Neutrophil (primary cell): ENCODE results near the gene CPED1.

Experiments used
- H3K27ac ChIP-seq: fragments of 200-600 bp; sonication (generic); 2 replicates; pipeline ENCODE4 v1.5.1; 2016; ENCODE audit warnings: mild to moderate bottlenecking, moderate library complexity
- H3K27me3 ChIP-seq: fragments of 200-600 bp; sonication (generic); 2 replicates; pipeline ENCODE4 v1.6.0; 2016; ENCODE audit warnings: mild to moderate bottlenecking
- H3K36me3 ChIP-seq: fragments of 200-600 bp; sonication (generic); 2 replicates; pipeline ENCODE4 v1.5.1; 2017
- H3K4me1 ChIP-seq, 2 experiments: fragments of 200-600 bp in 1 of 2; sonication (generic) in 1 of 2; 1 replicate in 1 of 2; 2 replicates in 1 of 2; pipeline versions ENCODE4 v1.5.1 to v1.6.1; 2013 to 2016; ENCODE audit warnings: low read depth in 1 of 2, low read length in 1 of 2, mild to moderate bottlenecking in 1 of 2, moderate library complexity in 1 of 2; ENCODE audit not compliant: control insufficient read depth in 1 of 2, insufficient read depth in 1 of 2
- H3K4me3 ChIP-seq, 2 experiments: fragments of 200-600 bp in 1 of 2; sonication (generic) in 1 of 2; 1 replicate in 1 of 2; 2 replicates in 1 of 2; pipeline ENCODE4 v1.5.1; 2013 to 2016; ENCODE audit warnings: low read depth in 1 of 2, low read length in 1 of 2, mild to moderate bottlenecking in 1 of 2, moderate library complexity in 1 of 2
- H3K9me3 ChIP-seq: fragments of 200-600 bp; sonication (generic); 2 replicates; pipeline ENCODE4 v1.5.1; 2016
- TF ChIP-seq, protein P1 (sequence below): fragments of 200-600 bp; sonication (generic); IDR thresholded peaks from 2 replicates; pipeline ENCODE4 v1.5.1; 2016; ENCODE audit warnings: antibody characterized with exemption

CPED1 gene

DNA sequence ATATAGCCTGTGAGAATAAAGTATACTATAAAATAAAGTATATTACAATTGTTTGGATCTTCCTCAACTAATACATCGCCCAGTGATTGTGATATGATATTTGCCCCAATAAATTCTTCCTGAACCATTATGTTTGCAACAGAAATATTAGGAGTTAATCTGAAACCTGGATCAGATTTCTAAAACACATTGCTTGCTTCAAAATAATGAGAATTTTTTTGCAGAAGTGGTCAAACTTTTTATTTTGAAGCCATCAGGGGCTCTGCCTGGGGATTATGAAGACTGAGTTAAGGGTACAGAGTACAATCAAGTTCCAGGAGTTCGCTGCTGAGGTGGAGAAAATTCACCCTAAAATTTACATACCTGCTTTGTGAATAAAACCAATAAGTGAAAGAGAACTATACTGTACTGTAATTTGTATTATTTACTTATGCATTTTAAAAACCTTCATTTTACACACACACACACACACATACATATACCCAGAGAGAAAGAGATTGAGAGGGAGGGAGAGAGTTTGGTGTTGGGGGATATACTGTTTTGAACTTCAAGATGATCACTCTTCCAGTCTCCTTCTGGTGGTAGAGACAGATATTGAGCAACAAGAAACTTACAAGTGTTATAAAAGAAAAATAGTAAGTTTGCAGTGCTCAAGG is 91.9 kb downstream of the CPED1 start:
- TF ChIP-seq, protein P1, sequence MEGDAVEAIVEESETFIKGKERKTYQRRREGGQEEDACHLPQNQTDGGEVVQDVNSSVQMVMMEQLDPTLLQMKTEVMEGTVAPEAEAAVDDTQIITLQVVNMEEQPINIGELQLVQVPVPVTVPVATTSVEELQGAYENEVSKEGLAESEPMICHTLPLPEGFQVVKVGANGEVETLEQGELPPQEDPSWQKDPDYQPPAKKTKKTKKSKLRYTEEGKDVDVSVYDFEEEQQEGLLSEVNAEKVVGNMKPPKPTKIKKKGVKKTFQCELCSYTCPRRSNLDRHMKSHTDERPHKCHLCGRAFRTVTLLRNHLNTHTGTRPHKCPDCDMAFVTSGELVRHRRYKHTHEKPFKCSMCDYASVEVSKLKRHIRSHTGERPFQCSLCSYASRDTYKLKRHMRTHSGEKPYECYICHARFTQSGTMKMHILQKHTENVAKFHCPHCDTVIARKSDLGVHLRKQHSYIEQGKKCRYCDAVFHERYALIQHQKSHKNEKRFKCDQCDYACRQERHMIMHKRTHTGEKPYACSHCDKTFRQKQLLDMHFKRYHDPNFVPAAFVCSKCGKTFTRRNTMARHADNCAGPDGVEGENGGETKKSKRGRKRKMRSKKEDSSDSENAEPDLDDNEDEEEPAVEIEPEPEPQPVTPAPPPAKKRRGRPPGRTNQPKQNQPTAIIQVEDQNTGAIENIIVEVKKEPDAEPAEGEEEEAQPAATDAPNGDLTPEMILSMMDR: no peak
- Histone ChIP-seq H3K4me1 (no peaks in the 10 kb centered on the region), H3K27me3 (no peaks in the 10 kb centered on the region), H3K4me3 (no peak overlapping the region), H3K9me3 (no peaks in the 10 kb centered on the region), H3K36me3 (no peaks in the 10 kb centered on the region), H3K27ac (no peak overlapping the region)

DNA sequence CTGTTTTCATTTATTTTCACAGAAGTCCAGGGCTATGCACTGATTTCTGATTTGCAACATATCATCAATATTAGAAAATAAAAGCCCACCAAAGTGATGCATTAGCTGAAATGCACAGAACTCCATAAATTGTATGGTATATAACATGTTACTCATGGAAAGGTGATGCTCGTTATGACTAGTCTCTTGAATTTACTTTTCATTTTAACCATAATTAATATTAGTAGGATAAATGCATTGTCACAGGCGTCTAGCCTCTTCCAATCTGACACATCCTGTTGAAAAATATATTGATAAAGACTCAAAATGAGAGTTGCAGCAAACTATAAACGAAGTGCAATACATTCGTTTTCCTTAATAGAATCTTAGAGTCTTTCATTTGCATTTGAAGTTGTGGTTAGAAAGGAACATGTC is 92.4 kb downstream of the CPED1 start:
- no peaks in the 10 kb centered on the region for H3K4me1 ChIP-seq
- no peaks in the 10 kb centered on the region for H3K9me3 ChIP-seq
- no peaks in the 10 kb centered on the region for H3K27me3 ChIP-seq
- H3K4me3 ChIP-seq: no peak overlapping the region
- TF ChIP-seq, protein P1: no peak
- no peak overlapping the region for H3K27ac ChIP-seq
- H3K36me3 ChIP-seq: no peaks in the 10 kb centered on the region

DNA sequence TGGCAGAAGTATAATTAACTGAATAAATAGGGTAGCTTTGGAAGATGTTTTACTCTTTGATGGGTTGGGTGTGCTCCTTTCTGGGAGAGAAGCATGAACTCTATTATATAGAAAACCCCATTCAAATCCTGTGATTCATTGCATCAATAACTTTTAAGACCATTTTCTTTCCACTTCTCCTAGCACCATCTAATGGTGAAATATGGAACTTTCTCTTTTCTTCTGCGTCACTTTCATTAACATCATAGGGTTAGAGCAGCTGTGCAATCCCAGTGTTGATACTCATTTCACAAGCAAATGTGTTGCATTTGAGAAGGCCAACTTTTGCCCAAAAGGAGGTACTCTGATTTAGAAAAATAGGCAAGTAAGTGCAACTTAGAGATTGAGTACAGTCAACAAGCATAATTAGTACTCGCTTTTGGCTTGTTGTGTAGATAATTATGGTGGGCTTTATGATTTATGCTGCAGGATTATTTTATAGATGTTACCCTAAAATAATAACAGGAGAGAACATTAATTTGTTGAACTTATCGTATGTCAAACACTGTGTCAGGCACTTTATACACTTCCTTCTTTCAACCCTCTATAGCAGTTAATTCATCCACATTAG is 92.9 kb downstream of the CPED1 start:
- Histone ChIP-seq H3K4me1 (no peaks in the 10 kb centered on the region), H3K9me3 (no peaks in the 10 kb centered on the region), H3K27ac (no peak overlapping the region), H3K4me3 (no peak overlapping the region), H3K27me3 (no peaks in the 10 kb centered on the region), H3K36me3 (no peaks in the 10 kb centered on the region)
- TF ChIP-seq, protein P1: peak; percentile 17

DNA sequence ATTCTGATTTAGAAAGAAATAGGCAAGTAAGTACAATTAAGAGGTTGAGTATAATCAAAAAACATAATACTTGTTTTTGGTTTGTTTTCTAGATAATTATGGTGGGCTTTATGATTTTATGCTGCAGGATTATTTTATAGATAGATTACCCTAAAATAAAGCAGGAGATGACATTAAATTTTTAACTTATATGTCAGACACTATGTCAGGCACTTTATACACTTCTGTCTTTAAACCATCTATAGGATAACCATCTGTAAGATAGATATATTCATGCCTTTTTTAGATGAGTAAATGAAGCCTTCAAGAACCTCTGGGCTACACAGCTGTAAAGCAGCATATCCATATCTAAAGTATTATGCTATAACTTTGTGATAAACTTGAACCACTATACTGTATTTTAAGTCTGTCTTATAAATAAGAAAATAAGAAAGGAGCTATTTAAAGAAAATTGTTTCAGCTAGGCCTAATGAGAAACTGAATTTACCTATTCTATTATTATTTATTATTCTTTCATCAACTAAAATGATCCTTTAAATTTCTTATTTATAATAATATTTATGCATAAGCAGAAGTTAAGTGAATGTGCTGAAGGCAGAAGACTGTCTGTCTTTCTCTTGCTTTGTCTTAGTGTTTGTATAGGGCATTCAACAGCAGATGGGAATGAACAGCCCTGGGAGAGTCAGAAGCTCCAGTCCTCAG is 94.0 kb downstream of the CPED1 start:
- H3K9me3 ChIP-seq: no peaks in the 10 kb centered on the region
- no peak overlapping the region for H3K4me3 ChIP-seq
- TF ChIP-seq, protein P1: no peak
- no peaks in the 10 kb centered on the region for H3K4me1 ChIP-seq
- H3K36me3 ChIP-seq: no peaks in the 10 kb centered on the region
- H3K27me3 ChIP-seq: no peaks in the 10 kb centered on the region
- H3K27ac ChIP-seq: no peak overlapping the region

DNA sequence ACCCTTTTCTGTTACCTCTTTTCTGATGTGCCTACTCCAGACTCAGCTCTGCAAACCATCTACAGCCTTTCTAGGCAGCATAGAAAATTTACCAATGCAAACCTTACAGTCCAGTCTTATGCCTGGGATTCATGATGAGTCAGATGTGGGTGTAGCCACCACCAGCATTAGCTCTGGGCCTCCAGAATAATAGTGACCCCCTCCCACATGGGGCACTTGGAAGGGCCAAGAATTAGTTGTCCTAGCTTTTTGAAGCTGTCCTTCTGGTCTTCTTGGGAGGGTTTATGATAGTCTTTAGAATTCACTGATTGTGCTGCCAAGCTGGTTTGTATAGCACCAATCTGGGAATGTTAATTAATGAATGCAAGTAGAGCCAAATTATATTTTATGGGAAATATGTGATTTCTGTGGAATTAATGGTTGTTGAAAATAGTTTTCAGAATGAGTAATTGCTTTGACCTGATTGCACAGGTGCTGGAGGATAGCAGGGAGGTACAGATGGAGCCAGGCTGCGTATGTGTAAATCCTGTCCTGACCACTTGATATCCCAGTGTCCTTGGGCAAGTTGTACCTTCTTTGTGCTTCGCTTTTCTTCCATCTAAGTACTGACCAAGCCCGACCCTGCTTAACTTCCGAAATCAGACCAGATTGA is 94.8 kb downstream of the CPED1 start:
- no peaks in the 10 kb centered on the region for H3K4me1 ChIP-seq
- no peak overlapping the region for H3K27ac ChIP-seq
- TF ChIP-seq, protein P1: no peak
- no peak overlapping the region for H3K4me3 ChIP-seq
- H3K9me3 ChIP-seq: no peaks in the 10 kb centered on the region
- H3K36me3 ChIP-seq: no peaks in the 10 kb centered on the region
- H3K27me3 ChIP-seq: no peaks in the 10 kb centered on the region
